Uterus (tissue), 2 donors: ENCODE data around the gene HMCN1.

Experiments
- CTCF ChIP-seq, 4 experiments: fragments of 200-600 bp in 2 of 4; fragments of 450-650 bp in 2 of 4; sonication (generic) in 2 of 4; IDR thresholded peaks; one replicate each; pipeline ENCODE4 v1.5.1; 2016 to 2019; ENCODE audit warnings: antibody characterized with exemption in 4 of 4, mild to moderate bottlenecking in 2 of 4, moderate library complexity in 1 of 4
- POLR2A ChIP-seq, 2 donors: fragments of 450-650 bp; IDR thresholded peaks; one replicate each; pipeline ENCODE4 v1.6.1; 2016; ENCODE audit warnings: antibody characterized with exemption in 2 of 2, mild to moderate bottlenecking in 1 of 2, moderate library complexity in 1 of 2

- TF ChIP-seq CTCF (IDR thresholded peaks at IDR 0.05) (no peak), POLR2A (IDR thresholded peaks at IDR 0.05) (no peak)
Measured at GRCh38 chr1:185874246-185874645, 140.1 kb downstream of the HMCN1 start.
